Right ventricle myocardium superior (tissue), 1 donor: ENCODE measurements around the gene SPA17. TPM values are rescaled to one million over a fixed set of nuclear protein-coding genes. Genes with fewer than 3 reads are reported as not detected.

Experiments
- ATAC-seq: fragments of 200-7000 bp; cut with Tn5 transposase; one replicate; pipeline ENCODE4 v1.9.1; 2020; ENCODE audit warnings: mild to moderate bottlenecking; ENCODE audit not compliant: poor library complexity
- DNase-seq: peaks from one replicate; pipeline ENCODE4 v3.0.0-alpha.2; 2020
- intact Hi-C: fragments of 100-400 bp; cut with DNase I; formaldehyde crosslinking; loops from one replicate; pipeline ENCODE4 v1.11.2; 2022
- total RNA-seq: library from RNA; stranded (reverse); fragmentation: NEBNext Ultra II Directional; extraction: Animal tissue kit (Norgen Biotek cat#: 25700); gene quantifications from one replicate; pipeline ENCODE4 v1.2.1, GENCODE V29; 2021
- donor health status: DM: no; HTN: yes; CAD: no; lungs with severe emphysema.

The SPA17 gene
- total RNA-seq, 1 donor from 2014 or later = 2.7 TPM

DNA sequence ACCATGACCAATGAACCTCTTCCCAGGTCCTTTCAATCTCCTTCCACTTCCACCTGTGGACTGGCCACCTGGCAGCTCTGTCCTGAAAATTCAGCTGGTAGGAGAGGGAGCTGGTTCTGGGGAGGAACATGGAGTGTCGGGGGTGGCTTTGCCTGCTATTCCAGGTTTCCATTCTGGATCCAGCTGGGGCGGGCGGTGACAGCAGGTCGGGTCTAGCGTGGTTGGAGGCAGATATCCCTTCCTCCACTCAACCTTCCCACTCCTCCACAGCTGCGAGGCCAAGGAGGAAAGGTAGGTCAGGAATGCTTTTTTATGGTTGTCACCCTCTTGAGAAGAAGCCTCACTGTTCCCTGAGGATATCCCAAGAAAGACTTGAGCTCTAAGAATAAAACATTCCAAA is 69.3 kb downstream of the SPA17 start:
- ATAC-seq (no peak), DNase-seq (no peak)
- intact Hi-C loops = no loop called here

DNA sequence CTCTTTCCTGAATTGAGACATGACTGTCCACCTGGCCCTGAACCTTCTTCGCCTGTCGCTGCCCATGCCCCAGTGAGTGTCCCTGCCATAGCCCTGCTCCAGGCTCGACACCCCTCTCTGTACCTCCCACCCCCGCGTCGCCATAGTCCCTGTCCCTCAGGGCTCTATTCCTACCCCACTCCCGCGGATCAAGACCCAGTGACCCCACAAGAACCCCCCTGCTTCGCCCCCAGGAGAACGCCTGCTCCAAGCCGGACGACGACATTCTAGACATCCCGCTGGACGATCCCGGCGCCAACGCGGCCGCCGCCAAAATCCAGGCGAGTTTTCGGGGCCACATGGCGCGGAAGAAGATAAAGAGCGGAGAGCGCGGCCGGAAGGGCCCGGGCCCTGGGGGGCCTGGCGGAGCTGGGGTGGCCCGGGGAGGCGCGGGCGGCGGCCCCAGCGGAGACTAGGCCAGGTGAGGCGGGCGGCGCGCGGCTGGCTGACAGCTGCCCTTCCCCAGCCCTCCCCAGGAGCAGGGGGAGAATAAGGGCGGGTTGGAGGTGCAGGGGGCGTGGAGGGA is 71.6 kb downstream of the SPA17 start:
- ATAC-seq (no peak), DNase-seq (no peak)
- intact Hi-C loops = no loop called here

DNA sequence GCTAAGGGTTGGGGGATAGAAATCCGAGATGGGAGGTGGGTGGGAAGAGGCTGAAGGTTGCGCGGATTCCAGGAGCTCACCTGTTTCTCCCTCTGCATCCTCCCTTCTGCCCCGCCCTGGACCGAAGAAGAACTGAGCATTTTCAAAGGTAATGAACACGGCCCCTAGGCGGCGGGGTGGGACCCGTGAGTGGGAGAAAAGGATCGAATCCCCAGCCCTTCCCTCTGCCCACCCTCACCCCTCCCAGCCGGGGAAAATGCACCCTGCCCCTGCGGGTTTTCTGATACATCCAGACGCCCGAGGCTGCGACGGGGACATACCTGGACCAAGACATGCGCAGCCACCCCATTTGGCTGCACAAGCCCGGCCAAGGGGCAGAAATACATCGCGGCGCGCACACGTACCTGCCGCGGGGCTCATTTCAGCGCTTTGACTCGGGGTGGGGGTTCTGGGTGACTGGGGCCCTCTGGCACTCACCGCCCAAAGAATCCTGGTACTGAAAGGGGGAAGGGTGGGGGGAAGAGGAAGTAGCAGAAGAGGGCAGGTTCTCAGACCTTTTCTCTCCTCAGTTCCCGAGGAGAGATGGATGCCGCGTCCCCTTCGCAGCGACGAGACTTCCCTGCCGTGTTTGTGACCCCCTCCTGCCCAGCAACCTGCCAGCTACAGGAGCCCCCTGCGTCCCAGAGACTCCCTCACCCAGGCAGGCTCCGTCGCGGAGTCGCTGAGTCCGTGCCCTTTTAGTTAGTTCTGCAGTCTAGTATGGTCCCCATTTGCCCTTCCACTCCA is 72.3 kb downstream of the SPA17 start:
- ATAC-seq (no peak), DNase-seq (no peak)
- intact Hi-C loops = no loop called here

DNA sequence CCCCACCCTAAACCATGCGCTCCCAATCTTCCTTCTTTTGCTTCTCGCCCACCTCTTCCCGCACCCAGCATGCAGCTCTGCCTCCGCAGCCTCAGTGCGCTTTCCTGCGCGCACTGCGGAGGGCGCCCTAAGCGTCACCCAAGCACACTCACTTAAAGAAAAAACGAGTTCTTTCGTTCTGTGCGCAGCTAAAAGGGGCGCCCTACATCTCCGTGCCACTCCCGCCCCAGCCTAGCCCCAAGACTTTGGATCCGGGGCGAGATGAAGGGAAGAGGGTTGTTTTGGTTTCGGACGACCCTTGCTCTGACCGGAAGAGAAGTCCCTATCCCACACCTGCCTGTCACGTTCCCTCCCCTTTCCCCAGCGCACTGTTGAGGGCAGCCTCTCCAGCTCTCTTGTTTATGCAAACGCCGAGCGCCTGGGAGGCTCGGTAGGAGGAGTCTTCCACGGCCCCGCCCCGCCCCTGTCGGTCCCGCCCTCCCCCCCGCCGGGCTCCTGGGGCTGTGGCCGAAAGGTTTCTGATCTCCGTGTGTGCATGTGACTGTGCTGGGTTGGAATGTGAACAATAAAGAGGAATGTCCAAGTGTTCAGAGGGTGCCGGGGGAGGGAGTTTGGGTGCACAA is 73.0 kb downstream of the SPA17 start:
- peak; percentile 83 for DNase-seq
- peak; percentile 88 for ATAC-seq
- intact Hi-C loops = no loop called here

Other genes starting within 250 kb of the SPA17 start
- not detected for gene OR8B4, start 249.0 kb upstream of the SPA17 start, total RNA-seq
- gene OR8B8, start 228.2 kb upstream of the SPA17 start, total RNA-seq = not detected
- gene OR8B12, start 130.2 kb upstream of the SPA17 start, total RNA-seq = not detected
- not detected for gene OR8A1, start 103.9 kb upstream of the SPA17 start, total RNA-seq
- gene PANX3, start 62.5 kb upstream of the SPA17 start, total RNA-seq = not detected
- gene TBRG1, start 51.0 kb upstream of the SPA17 start, total RNA-seq = 18.2 TPM
- gene SIAE, start 165 bp upstream of the SPA17 start, total RNA-seq = 83.4 TPM
- gene NRGN, start 66.0 kb downstream of the SPA17 start, total RNA-seq = 3.6 TPM
- 1.2 TPM for gene VSIG2, start 78.4 kb downstream of the SPA17 start, total RNA-seq
- 39.0 TPM for gene ESAM, start 88.4 kb downstream of the SPA17 start, total RNA-seq
- 4.0 TPM for gene MSANTD2, start 126.5 kb downstream of the SPA17 start, total RNA-seq
- 3.0 TPM for gene ROBO3, start 191.5 kb downstream of the SPA17 start, total RNA-seq
- 21.9 TPM for gene ROBO4, start 224.0 kb downstream of the SPA17 start, total RNA-seq
- gene HEPN1, start 245.3 kb downstream of the SPA17 start, total RNA-seq = not detected